Heart left ventricle (tissue), 16 donors: ENCODE results near the gene TICRR. TPM values are rescaled to one million over a fixed set of nuclear protein-coding genes. Genes with fewer than 3 reads are reported as not detected.

Experiments used
- ATAC-seq, 4 donors: fragments of 200-7000 bp; cut with Tn5 transposase; one replicate each; pipeline ENCODE4 v1.9.1; 2020 to 2022; ENCODE audit warnings: moderate library complexity in 4 of 4, mild to moderate bottlenecking in 3 of 4, moderate number of reproducible peaks in 1 of 4
- DNase-seq, 5 donors: peaks; one replicate each; pipeline ENCODE4 v3.0.0-alpha.2; 2020
- H3K27ac ChIP-seq, 12 donors: fragments of 200-600 bp; sonication (generic) in 4 of 12; one replicate each; pipeline versions ENCODE4 v1.5.0 to v1.8.0; 2016 to 2022; ENCODE audit warnings: mild to moderate bottlenecking in 2 of 12
- H3K27me3 ChIP-seq, 9 donors: fragments of 200-600 bp; sonication (generic) in 2 of 9; one replicate each; pipeline versions ENCODE4 v1.5.1 to v1.8.0; 2016 to 2022; ENCODE audit warnings: mild to moderate bottlenecking in 3 of 9
- H3K36me3 ChIP-seq, 9 donors: fragments of 200-600 bp; sonication (generic) in 2 of 9; one replicate each; pipeline versions ENCODE4 v1.5.0 to v1.8.0; 2018 to 2022; ENCODE audit warnings: mild to moderate bottlenecking in 2 of 9
- H3K4me1 ChIP-seq, 12 donors: fragments of 200-600 bp; sonication (generic) in 4 of 12; one replicate each; pipeline versions ENCODE4 v1.5.0 to v1.8.0; 2016 to 2022; ENCODE audit warnings: mild to moderate bottlenecking in 3 of 12
- H3K4me3 ChIP-seq, 12 donors: fragments of 200-600 bp; sonication (generic) in 4 of 12; one replicate each; pipeline versions ENCODE4 v1.5.0 to v1.8.0; 2017 to 2022; ENCODE audit warnings: mild to moderate bottlenecking in 9 of 12, moderate library complexity in 4 of 12
- H3K9me3 ChIP-seq, 12 donors: fragments of 200-600 bp; sonication (generic) in 4 of 12; one replicate each; pipeline versions ENCODE4 v1.5.0 to v1.8.0; 2016 to 2022; ENCODE audit warnings: mild to moderate bottlenecking in 1 of 12
- POLR2A ChIP-seq, 2 donors: fragments of 450-650 bp; IDR thresholded peaks; one replicate each; pipeline ENCODE4 v1.6.1; 2017; ENCODE audit warnings: antibody characterized with exemption in 2 of 2, mild to moderate bottlenecking in 2 of 2, moderate library complexity in 2 of 2
- WGBS, 4 donors: extraction: QIAGEN DNeasy Blood & Tissue Kit in 2 of 4; methylation state at CpG; one replicate each; pipeline versions ENCODE4 v1.1.5 to v1.1.7; 2013 to 2018; 5-methylcytosine and 5-hydroxymethylcytosine counted together
- intact Hi-C, 10 donors: fragments of 100-400 bp; cut with DNase I; formaldehyde crosslinking; loops; one replicate each; pipeline versions ENCODE4 v1.11.1 to v1.14.2; 2022
- polyA plus RNA-seq, 2 donors: library from polyadenylated mRNA; stranded (reverse); fragments of 200-250 nt; gene quantifications; one replicate each; pipeline ENCODE4 v1.2.3, GENCODE V29; 2013
- total RNA-seq, 9 donors: library from RNA; depleted of rRNA in 2 of 9; stranded (reverse); fragments of >200 nt in 2 of 9; fragmentation: NEBNext Ultra II Directional in 3 of 9; extraction: Animal tissue kit (Norgen Biotek cat#: 25700) in 3 of 9; gene quantifications; one replicate each; pipeline versions ENCODE4 v1.1.0 to v1.2.4, GENCODE V29; 2016 to 2023
- TF ChIP-seq, protein P1 (sequence below), 12 donors: fragments of 200-600 bp; sonication (generic) in 4 of 12; IDR thresholded peaks; one replicate each; pipeline versions ENCODE4 v1.5.0 to v1.8.0; 2018 to 2022; ENCODE audit warnings: antibody characterized with exemption in 12 of 12, mild to moderate bottlenecking in 5 of 12
- donor health status: ischemic (EF 13 %, LVEDD 7.1; RV severe dilation, severe dysfunction).
- donor health status: healthy with polysubstance abuse.
- donor health status: DM: no; HTN: yes; CAD: no.
- donor health status: DM: no; HTN: no; CAD: no.
- donor health status: ischemic (EF 25% LVEDD 6.9; RV normal size, moderate dysfunction).
- donor health status: ischemic (EF 25% LVEDD 5.7; RV mildly dilated, moderate dysfunction).
- donor health status: healthy.
- donor health status: DM: yes; HTN: yes; CAD: no.
- donor health status: ischemic (EF 35%, LVEDD 5.7; RV mildly dilated, moderate dysfunction).
- donor health status: nonischemic (EF 11% LVEDD 7.7; RV severe dilation, severe dysfunction).
- donor health status: DM: yes; HTN: yes; CAD: no.
- donor health status: PGD.
- donor health status: ischemic (EF 29% LVEDD 5.4; RV normal size, mild dysfunction).
- donor health status: nonischemic (EF 23%, LVEDD 6.1; RV moderate dilation, normal function).

The TICRR gene
- total and polyA plus RNA-seq, 11 donors: 0.04 to 1.4 (median 0.08) TPM; not detected in 4

DNA sequence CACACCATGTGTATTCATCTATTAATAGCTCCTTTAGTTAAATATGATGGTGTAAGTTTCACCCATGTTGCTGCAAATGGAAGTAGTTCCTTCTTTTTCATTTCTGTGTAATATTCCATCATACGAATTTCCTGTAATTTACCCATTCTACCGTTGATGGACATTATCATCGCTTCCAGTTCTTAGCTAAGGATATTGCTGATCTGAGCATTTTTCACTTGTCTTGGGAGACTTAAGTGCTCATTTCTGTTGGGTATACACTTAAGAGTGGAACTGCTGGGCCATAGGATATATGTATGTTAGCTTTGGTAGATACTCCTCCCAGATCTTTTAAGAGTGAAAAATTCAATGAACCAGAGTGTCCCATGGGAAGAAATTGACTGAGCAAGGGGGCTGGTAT lies 92.9 kb downstream of the TICRR start:
- H3K27me3 ChIP-seq: no peaks in the 10 kb centered on the region
- 90 to 97% (median 92%) methylated on average over 3 of the region's 3 CpGs for WGBS, 4 donors
- H3K36me3 ChIP-seq: no peaks in the 10 kb centered on the region
- TF ChIP-seq, protein P1, sequence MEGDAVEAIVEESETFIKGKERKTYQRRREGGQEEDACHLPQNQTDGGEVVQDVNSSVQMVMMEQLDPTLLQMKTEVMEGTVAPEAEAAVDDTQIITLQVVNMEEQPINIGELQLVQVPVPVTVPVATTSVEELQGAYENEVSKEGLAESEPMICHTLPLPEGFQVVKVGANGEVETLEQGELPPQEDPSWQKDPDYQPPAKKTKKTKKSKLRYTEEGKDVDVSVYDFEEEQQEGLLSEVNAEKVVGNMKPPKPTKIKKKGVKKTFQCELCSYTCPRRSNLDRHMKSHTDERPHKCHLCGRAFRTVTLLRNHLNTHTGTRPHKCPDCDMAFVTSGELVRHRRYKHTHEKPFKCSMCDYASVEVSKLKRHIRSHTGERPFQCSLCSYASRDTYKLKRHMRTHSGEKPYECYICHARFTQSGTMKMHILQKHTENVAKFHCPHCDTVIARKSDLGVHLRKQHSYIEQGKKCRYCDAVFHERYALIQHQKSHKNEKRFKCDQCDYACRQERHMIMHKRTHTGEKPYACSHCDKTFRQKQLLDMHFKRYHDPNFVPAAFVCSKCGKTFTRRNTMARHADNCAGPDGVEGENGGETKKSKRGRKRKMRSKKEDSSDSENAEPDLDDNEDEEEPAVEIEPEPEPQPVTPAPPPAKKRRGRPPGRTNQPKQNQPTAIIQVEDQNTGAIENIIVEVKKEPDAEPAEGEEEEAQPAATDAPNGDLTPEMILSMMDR (IDR thresholded peaks at IDR 0.05): no peak
- no peak for TF ChIP-seq POLR2A (IDR thresholded peaks at IDR 0.05)
- H3K9me3 ChIP-seq: no peaks in the 10 kb centered on the region
- DNase-seq: no peak
- H3K27ac ChIP-seq: no peak overlapping the region
- ATAC-seq: no peak
- no peak overlapping the region for H3K4me3 ChIP-seq
- H3K4me1 ChIP-seq: peaks cover 0 to 22% (median 16%) of the 10 kb centered on the region in 12 donors
- intact Hi-C loops: no loop called here

DNA sequence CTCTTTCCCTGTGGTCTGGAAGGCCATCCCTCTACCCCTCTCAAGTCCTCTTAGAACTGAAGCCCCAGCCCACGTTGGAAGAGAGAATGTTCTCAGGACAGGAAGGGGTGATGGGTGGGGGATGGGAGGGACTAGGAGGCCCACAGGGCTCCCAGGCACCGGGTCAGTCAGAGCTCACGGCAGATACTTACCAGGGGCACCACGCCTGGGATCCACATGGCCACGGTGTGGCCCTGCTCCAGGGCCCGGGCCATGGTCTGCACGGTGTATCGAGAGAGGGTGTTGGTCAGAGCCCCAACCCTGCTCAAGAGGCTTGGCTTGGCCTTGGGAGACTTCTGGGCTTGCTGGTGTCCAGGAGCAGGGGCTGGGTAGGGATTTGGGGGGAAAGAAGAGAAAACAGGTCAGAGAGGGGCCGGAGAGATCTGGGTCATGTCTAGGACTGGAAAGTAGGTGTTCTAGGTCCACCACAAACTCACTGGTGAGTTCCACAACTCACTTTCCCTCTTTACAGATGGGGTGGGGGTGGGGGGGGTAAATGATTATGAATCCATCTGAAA lies 94.1 kb downstream of the TICRR start:
- TF ChIP-seq POLR2A (IDR thresholded peaks at IDR 0.05): no peak
- TF ChIP-seq, protein P1 (IDR thresholded peaks at IDR 0.05): no peak
- 73 to 92% (median 80%) methylated on average over 8 to 9 of the region's 9 CpGs for WGBS, 4 donors
- DNase-seq (no peak), ATAC-seq (no peak)
- no peaks in the 10 kb centered on the region for H3K27me3 ChIP-seq
- intact Hi-C loops: no loop called here
- H3K36me3 ChIP-seq: no peaks in the 10 kb centered on the region
- peaks cover 0 to 19% (median 14%) of the 10 kb centered on the region in 12 donors for H3K4me1 ChIP-seq
- H3K27ac ChIP-seq: no peak overlapping the region
- H3K9me3 ChIP-seq: no peaks in the 10 kb centered on the region
- H3K4me3 ChIP-seq: no peak overlapping the region

DNA sequence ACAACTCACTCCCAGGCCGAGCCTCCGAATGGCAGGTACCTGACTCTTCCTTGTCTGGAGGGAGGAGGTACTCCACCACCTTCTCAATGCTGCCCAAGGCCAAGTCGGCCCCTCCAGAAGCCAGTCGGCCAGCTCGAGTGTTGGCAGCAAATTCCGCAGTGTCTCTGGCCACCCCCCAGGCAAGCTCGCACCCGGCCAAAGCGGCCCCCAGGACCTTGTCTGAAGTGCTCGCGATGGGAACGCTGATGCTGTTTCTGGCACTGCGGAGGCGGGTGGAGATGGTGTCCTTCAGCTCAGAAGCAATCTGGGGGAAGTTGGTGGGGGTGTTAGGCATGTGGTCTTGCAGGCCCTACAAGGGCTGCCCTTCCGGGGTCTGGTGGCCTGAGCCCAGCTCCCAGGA lies 94.7 kb downstream of the TICRR start:
- no peak overlapping the region for H3K27ac ChIP-seq
- intact Hi-C loops: no loop called here
- ATAC-seq (no peak), DNase-seq (no peak)
- 88 to 94% (median 92%) methylated on average over 9 to 15 of the region's 15 CpGs for WGBS, 4 donors
- no peaks in the 10 kb centered on the region for H3K36me3 ChIP-seq
- no peaks in the 10 kb centered on the region for H3K27me3 ChIP-seq
- TF ChIP-seq, protein P1 (IDR thresholded peaks at IDR 0.05): no peak
- no peak for TF ChIP-seq POLR2A (IDR thresholded peaks at IDR 0.05)
- no peak overlapping the region for H3K4me3 ChIP-seq
- H3K9me3 ChIP-seq: no peaks in the 10 kb centered on the region
- H3K4me1 ChIP-seq: peaks cover 0 to 14% (median 9%) of the 10 kb centered on the region in 12 donors

DNA sequence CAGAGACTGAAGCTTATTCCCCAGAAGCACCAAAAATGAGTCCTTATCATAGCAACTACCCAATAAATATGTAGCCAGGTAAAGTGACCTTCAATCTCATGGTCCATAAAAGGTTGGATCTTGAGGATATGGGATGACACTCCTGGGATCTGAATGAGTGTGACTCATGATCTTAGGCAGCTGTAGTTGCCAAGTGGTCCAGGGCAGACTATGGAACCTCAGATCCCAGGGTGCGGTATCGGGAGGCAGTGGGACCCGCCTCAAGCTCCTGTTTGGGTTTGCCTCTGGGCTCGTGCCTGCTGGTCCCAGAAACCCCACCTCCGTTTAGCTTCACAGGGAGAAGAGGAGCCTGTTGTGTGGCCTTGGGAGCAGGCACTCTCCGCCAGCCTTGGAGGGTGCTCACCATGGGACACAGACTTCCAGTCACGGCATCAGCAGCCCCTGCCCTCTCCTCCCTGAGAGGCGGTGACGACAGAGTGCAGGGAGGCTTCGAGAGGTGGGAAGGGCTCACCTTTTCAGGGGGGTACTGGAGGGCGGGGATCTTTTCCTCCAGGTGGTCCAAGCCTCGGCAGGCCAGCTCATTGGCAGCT lies 95.8 kb downstream of the TICRR start:
- no peaks in the 10 kb centered on the region for H3K36me3 ChIP-seq
- H3K27me3 ChIP-seq: no peaks in the 10 kb centered on the region
- DNase-seq: no peak
- H3K9me3 ChIP-seq: no peaks in the 10 kb centered on the region
- peaks cover 0 to 5% (median under 1%) of the 10 kb centered on the region in 12 donors for H3K4me1 ChIP-seq
- H3K27ac ChIP-seq: no peak overlapping the region
- no peak for ATAC-seq
- H3K4me3 ChIP-seq: no peak overlapping the region
- 79 to 89% (median 87%) methylated on average over 11 to 12 of the region's 12 CpGs for WGBS, 4 donors
- intact Hi-C loops: no loop called here
- TF ChIP-seq, protein P1 (IDR thresholded peaks at IDR 0.05): no peak
- TF ChIP-seq POLR2A (IDR thresholded peaks at IDR 0.05): no peak
